NCI-H2081 (cell line): ENCODE data around the gene PFDN1.
"Not testable (repeated sequence)": the region's sequence is repeated elsewhere in the genome, so short reads cannot be mapped to it uniquely, and the experiment has no call there.

Experiments used
- DNase-seq, 2 experiments: peaks; one replicate each; lab custom pipeline; 2025; lab: John Stamatoyannopoulos, UW

Gene PFDN1, protein sequence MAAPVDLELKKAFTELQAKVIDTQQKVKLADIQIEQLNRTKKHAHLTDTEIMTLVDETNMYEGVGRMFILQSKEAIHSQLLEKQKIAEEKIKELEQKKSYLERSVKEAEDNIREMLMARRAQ

DNA sequence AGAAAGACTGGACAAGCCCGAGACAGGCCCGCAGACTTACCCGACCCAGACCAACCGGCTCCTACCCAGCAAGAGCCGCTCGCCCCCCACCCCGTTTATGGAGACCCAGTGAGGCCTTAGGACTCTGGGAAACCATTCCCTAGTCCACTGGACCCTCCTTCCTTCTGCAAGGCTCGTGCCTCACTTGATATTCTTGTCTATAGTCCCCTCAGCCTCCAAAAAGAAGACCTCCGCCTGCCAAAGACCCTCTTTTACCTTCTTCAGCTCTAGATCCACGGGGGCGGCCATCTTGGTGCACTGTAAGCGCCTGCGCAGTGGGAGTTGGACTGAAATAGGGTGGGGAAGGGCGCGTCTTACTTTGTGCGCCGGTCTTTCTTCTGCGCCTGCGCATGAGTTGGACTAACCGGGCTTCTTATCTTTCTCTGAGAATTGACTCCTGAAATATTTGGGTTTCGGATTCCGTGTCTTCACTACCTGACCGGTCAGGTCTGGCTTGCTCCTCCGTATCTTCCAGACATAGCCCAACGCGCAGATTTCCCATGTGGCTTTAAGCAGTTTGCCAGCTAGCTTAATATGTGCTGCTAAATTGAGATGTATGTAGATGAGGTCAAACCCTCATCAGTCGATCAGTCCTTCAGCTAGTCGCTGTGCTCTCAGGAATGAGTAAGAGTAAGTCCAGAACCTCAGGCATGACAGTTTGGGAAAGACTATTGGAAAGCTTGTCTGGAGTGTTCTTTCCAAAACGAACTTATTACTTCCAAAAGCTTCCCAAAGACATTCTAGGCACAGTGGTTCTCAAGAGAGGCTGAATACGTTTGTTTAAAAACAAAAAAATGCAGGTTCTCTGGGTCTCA lies at the start of gene PFDN1:
Gene PFDN1, minus strand, starts transcription at position 316 of the 854 bp plus-strand sequence. Its CDS starts 28 bp downstream, at position 288.
- DNase-seq = peak; percentile 92 to 95

DNA sequence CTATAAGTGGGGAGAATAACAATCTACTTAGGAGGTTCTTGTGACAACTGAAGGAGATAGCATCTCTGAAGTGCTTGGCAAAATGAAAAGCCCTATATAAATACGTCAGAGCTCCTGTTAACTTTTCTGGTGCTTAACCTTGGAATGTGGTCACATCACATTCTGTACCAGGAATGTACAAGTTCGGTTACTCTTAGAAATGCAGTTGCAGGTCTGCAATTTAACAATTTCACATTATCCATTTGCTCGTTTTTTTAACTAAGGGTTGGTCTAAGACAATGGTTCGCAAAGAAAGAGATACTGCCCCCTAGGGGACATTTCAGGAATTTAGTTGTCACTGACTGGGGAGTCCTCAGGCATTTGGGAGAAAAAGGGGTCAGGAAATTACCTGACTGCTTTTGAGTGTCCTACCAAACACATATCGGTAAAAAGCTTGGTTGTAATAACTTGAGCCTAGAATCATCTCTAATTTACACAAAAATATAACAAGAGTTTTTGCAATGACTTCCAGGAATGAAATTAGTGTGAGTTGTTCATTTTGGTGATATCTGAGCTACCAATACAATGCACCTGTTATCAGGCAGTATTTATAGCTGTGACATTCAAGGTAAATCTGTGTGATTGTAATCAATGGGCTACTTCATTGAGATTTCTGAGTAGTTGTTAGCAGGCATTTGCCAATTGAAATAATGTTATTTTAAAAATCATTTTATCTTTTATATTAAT lies 48.9 kb upstream of the PFDN1 start:
- DNase-seq = peak; percentile 53 to 56

DNA sequence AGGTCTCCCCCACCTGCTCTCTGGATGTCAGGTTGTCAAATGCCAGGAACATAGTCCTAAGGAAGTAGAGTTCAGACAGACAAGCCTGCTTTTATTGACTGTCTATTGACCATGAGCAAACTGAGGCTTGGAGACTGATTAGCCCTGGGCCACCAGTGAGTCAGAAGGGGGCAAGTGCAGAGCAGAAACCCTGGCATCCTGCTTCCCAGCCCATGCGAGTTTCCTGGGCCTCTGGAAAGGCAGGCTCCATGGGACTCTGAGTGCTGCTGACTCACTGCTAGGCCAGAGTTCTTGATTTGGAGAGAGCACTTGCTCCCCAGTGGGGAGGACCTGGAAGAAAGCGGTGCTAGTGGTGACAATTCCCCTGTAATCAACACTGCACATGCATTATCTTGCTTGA lies 46.3 kb upstream of the PFDN1 start:
- no peak for DNase-seq

DNA sequence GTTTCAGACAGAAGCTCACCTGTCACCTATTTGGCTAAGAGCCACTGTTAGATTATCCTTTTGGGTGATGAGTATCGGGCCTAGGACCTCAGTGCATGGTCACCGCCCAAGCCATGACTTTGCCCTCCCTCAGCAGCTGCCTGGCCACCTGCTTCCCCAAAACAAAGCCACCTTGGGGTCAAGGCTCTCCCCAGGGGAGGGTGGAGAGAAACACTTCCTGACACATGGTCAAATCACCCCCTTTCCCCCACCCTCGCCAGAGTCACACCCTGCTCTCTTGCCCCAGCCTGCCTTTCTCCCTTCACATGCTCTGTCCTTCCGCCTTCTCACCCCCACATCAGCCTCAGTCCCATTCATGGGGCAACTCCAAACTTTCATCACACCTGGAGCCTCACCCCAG lies 45.2 kb upstream of the PFDN1 start:
- DNase-seq = no peak

DNA sequence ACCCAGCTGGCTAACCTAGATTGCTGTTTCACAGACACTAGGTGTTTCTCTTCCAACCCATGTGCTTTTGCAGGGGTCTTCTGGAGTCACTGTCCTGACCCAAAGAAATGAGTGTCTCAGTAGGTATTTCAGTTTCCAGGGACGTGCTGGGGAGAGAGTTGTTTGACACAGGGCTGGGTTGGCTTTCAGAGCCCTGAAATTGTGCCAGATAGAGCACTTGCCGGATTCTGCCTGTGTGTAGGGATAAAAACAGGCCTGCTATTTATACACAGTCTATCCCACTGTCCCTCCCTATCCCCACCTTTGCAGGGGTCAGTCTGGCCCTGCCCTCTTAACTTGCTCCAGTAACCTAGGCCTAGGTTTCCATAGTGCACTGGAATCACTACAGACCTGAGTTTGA lies 44.5 kb upstream of the PFDN1 start:
- no peak for DNase-seq

DNA sequence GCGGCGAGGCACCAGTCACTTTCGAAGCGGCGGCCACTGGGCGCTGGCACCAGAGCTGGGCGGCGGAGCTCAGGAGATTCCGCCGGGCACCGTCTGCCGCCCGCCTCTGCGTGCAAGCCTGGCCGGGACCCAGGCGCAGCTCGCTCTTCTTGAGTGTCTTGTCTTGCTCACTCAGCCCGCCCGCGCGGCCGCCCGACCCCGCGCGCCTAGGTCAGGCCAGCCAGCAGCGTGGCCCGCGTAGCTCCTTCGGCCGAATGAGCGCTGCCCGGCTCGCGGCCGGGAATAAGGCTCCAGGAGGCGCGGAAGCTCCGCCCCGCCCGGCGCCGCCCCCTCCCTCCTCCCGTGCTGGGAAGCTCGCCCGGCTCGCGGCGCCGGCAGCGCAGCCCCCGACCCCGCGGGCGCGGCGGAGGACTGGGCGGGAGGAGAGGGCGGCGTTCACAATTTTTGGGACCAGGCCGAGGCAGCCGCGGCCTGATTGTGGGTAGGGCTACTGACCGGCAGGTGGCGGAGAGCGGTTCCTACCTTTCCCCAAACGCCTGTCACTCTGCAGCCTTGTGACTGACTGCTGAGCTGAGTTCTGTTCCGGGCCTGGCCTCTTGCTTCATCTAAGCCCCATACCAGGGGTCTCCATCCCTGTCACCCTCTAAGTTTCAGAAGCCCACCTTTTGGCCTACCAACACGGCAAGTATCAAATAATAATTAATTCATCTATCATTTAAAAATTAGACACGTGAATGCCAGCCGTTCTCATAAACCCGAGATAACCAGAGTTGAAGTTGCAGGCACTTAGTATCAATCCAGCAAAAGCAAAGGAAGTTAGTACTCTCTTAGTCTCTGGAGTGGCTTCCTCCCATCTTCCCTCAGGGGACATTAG lies 43.7 kb upstream of the PFDN1 start, which contains the start of gene HBEGF:
Gene HBEGF, minus strand, starts transcription at position 256 of the 874 bp plus-strand sequence. CDS start 275 bp downstream, outside the sequence.
- peak; percentile 63 to 65 for DNase-seq

DNA sequence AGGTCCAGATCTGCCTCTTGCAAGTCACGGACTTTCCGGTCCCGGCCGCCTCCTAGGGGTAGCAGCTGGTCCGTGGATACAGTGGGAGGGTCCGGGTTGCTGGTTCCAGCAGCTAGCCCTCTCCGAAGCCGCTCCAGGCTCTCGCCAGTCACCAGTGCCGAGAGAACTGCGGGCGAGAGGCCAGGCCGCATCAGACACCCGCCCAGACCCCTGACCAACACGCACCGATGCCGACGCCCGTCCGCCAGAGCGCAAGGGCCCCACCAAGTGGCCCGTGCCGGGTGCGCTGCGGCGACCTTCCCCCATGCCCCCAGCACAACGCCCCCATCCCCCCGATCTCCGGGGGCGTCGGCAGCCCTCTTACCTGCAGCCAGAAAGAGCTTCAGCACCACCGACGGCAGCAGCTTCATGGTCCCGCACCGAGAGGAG lies 43.0 kb upstream of the PFDN1 start:
- peak in 1 of 2 experiments; percentile 47 for DNase-seq

DNA sequence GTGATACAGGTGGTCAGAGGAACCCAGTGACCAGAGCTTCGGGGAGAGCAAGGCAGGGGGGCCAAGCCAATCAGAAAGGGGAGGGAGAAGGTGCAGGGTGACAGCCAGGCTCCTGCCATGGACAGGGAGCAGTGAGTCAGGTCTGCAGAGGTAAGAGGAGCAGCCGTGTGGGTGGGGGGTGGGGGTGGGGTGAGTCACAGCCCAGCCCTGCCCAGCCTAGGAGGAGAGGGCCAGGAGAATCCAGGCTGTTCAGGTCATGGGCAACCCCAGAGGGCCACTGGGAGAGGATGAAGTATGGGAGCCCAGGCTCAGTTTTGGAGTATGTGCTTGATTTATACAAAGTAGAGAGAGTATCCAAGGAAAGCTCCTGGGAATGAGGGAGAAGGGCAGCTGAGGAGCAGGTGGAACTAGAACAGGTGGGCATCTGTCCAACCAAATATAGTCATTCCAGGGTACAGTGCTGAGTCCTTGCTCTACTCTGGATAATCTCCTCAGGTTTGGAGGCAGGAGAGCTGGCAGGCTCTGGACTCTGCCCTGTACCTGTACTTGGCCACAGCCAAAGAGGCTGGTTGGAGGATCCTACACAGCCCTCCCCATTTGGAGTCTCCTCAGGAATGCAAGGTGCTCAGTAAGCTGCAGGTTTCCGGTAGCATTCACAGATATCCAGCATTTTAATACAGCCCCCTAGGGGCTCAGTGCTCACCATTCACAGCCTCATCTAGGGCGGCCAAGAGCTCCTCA lies 42.0 kb upstream of the PFDN1 start:
- DNase-seq = no peak

DNA sequence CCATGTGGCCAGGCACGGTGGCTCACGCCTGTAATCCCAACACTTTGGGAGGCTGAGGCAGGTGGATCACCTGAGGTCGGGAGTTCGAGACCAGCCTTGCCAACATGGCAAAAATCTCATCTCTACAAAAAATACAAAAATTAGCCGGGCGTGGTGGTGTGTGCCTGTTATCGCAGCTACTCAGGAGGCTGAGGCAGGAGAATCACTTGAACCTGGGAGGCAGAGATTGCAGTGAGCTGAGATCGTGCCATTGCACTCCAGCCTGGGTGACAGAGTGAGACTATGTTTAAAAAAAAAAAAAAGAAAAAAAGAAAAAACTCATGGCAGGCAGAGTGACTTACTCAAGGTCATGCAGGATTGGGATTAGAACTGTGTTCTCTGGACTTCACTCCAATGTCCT lies 40.9 kb upstream of the PFDN1 start:
- DNase-seq = not testable (repeated sequence)

DNA sequence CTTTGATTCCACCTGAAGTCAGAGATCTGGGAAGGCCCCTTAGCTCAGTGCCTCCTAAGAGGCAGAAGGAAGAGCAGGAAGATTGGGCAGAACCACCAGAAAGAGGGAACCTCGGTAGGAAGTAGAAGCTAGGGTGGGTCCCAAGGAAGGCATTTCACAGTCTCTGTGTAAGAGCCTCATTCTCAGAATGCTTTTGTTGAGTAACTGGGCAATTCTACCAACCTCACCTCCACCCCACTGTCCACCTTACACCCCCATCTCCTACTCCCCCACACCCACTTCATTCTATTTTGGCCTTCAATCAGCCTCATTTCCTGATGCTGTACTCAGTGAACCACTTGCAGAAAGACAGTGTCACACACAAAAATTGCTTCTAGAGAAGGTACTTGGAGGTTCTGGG lies 40.0 kb upstream of the PFDN1 start:
- DNase-seq = no peak

DNA sequence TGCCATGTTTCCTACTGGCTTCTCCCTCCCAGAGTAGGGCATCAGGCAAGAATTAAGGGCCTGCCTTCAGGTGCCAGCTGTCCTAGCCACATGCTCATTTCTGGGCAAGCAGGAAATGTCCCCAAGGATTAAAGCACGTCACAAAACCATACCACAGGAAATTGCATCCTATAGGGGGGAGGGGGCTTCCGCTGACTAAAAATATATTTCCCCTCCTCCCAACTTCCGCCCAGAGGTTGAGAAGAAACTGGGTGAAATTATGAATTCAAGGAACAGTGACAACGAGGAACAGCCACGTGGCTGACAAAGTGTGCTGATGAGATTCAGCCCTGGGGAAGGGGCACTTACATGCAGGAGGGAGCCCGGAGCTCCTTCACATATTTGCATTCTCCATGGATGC lies 39.4 kb upstream of the PFDN1 start:
- no peak for DNase-seq

DNA sequence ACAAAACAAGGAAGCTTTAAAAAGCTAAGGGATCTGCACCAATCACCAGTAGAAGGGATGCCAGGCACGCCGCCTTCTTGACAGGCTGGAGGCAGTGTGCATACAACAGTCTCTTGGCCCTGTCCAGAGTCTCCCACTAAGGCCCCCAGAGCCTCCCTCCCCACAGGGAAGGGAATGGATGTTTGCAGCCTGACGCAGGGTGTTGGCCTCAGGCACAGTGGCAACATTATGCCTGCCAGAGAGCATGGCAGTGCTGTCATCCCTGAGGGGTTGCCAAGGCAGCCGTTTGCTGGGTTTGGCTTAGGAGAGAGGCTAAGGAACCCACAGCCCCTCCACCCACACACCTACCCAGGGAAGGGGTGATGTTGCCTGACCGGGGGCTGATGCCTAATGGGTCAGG lies 38.7 kb upstream of the PFDN1 start:
- no peak for DNase-seq

DNA sequence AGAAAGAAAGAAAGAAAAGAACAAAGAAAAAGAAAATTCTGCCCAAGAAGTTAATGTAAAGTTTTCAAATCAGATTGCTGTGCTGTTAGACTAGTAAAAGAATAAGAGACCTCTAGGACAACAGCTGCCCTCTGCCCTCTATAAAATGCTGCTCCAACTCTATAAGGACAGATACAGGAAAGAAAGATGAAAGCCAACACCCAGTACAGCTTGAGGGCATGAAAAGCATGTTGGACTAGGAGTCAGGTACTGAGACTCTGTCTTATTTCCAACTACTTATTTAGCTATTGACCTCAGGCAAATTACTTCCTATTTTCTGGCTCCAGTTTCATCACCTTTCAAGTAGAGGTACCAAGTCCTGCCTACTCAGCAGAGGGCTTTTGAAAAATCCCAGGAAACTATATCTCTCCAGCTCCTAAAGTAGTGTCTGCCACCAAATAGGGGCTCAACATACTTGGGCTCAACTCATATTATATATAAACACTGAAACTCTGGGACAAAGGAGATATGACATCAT lies 37.8 kb upstream of the PFDN1 start:
- DNase-seq = no peak

DNA sequence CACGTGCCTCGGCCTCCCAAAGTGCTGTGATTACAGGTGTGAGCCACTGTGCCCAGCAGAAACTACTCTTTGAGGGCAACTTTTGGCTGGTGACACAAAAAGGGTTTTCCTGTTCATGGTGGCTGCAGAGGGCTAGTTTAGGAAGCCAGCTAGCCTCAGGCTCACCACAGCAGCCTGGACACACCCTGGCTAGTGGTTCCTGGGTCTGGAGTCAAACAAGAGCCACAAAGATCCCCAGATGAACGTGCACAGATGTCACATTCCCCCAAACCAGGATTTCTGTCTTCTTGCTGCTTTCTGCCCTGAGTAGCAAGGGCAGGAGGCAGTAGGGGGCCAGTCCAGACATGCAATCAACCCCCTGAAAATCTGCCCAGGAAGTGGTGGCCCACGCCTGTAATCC lies 36.7 kb upstream of the PFDN1 start:
- DNase-seq = no peak

DNA sequence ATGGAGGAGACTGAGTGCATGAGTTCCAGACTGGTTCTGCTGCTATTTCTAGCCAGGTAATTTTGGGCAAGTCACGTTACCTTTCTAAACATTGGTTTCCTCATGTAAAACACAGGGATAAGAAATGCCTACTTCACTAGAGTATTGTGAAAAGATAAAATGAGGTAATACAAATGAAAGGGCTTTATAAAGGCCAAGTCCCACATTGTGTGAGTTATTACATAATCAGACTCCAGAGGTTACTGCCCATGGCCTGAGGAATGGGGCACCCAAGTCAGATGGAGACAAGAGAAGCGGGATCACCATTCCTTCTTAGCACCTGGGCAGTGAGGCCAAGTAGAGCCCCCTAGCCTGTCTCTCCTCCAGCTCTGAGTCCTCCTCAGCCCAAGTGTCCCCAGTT lies 36.0 kb upstream of the PFDN1 start:
- no peak for DNase-seq

DNA sequence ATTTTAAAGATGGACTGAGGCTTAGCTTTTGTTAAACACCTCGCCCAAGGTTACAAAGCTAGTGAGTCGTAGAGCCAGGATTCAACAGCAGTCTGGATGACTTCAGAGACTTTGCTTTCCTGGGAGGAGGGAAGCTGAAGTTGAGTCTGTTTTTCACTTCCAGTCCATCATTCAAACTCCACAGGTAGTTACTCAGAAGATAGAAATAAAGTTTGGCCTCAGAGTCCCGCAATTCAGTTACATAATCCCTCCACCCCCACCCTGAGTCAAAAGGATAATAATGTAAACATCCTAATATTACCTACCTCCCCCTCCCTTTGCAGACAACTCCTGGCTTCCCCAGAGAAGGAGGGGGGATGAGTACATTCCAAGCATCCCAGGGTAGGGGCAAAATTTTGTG lies 35.4 kb upstream of the PFDN1 start:
- no peak for DNase-seq

DNA sequence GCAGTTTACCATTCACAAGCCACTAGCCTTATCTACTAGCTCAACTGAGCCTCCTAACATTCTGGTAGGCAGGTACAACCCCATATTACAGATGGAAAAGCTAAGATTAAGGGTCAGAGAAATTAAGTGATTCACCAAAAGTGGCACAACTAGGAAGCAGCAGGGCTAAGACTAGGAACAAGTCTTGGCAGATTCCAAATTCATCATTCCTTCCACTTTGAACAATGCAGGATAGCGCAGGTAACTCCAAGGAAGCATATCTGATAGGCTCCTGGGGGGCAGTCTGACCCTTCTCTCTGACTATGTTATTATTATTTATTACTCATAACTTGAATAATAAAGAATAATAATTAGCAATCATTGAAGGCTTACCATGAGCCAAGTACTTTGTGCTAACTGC lies 35.0 kb upstream of the PFDN1 start:
- DNase-seq = no peak

DNA sequence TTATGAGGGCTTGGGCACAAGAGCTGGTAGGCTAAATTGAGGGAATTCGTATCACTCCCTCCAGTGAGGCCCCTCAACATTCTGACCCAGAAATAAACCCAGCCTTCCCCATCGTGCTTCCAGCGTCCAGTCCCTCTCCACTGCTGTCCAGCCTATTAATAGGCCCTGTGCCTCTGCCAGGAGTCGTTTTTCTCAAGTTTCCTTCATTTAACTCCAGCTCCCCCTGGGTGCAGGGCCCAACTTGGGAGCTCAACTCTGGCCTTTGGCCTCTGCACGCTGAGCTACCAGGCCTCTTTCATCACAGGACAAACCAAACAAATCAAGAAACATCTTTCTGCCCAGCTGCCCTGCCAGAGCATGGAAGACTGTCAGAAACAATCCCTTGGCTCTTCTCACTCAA lies 33.5 kb upstream of the PFDN1 start:
- DNase-seq = no peak

DNA sequence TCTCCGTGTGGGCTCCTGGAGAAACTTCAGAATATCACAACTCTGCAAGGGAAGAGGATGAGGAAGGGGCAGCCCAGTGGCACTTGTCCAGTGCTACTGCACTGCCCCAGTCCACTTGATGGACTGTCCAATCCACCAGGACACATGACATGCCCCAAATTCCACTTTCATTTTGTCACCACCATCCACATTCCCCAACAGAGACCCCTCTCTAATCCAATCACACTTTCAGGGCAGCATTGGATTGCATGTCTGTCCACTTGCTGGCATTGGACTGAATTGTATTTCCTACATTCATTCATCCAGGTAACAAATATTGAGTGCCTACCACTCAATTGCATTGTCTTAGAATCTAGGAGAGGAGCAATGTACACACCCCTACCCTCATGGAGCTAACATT lies 28.7 kb upstream of the PFDN1 start:
- DNase-seq = no peak

DNA sequence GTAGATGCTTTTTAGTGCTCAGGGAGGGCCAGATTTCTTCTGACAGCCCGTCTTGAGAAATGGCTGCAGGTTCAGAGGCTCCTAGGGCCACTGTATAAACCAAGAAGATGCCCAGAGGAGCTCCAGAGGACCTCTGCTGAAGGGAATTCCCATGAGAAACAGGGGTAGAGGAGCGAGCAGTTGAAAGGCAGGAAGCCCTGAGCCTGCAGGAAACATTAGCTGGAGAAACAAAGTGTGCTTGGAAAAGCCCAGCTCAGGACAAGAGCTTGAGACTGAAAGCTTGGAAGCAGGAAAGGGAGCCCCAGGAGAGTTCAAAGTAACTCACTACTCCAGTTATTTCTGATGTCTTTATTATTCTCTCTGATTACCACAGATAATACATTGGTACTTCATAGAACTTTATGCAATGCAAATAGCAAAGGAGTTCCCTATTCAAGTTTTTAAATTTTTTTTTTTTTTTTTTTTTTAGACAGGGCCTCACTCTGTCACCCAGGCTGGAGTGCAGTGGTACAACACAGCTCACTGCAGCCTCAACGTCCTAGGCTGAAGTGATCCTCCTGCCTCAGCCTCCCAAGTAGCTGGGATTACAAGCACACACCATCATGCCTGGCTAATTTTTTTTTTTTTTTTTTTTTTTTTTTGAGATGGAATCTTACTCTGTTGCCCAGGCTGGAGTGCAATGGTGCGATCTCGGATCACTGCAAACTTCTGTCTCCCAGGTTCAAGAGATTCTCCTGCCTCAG lies 27.0 kb upstream of the PFDN1 start:
- DNase-seq = no peak
